Stomach (tissue), 4 donors: Measurements from ENCODE around the gene THADA.

Source experiments
- CTCF ChIP-seq, 7 experiments: fragments of 450-650 bp in 4 of 7; fragments of 200-600 bp in 3 of 7; sonication (generic) in 3 of 7; IDR thresholded peaks; one replicate each; pipeline ENCODE4 v1.5.1; 2016 to 2019; ENCODE audit warnings: antibody characterized with exemption in 7 of 7, control low read depth in 2 of 7, mild to moderate bottlenecking in 1 of 7
- EP300 ChIP-seq: sonication (generic); formaldehyde crosslinking; IDR thresholded peaks from one replicate; pipeline ENCODE4 v1.6.1; 2017; ENCODE audit warnings: antibody characterized with exemption
- POLR2A ChIP-seq, 4 donors: fragments of 450-650 bp; IDR thresholded peaks; one replicate each; pipeline ENCODE4 v1.6.1; 2016; ENCODE audit warnings: antibody characterized with exemption in 4 of 4, control low read depth in 2 of 4, mild to moderate bottlenecking in 1 of 4, moderate library complexity in 1 of 4
- POLR2AphosphoS5 ChIP-seq, 3 donors: sonication (generic); formaldehyde crosslinking; IDR thresholded peaks; one replicate each; pipeline ENCODE4 v1.6.1; 2016; ENCODE audit warnings: antibody characterized with exemption in 3 of 3

- TF ChIP-seq POLR2A (IDR thresholded peaks at IDR 0.05), result no peak
- TF ChIP-seq CTCF (IDR thresholded peaks at IDR 0.05), result no peak
- no peak for TF ChIP-seq POLR2AphosphoS5 (IDR thresholded peaks at IDR 0.05)
- TF ChIP-seq EP300, result no peak
Observed at GRCh38 chr2:43198263-43198662, 397.6 kb downstream of the THADA start.
